GM18951 (cell line): ENCODE measurements around the gene FNDC3A.

ENCODE experiments used
- POLR2A ChIP-seq: IDR thresholded peaks from 4 replicates; pipeline ENCODE4 v1.6.1; 2011; ENCODE audit warnings: mild to moderate bottlenecking; ENCODE audit not compliant: insufficient read length, insufficient read depth; ENCODE audit errors: extremely low read depth
- in situ Hi-C: fragments of 300-500 bp; cut with MboI; formaldehyde crosslinking; loops from one replicate; pipeline ENCODE4 v1.12.0; 2022; ENCODE audit warnings: low sequenced_read_pairs, mixed read lengths, inconsistent platforms; ENCODE audit not compliant: unreplicated experiment

Gene FNDC3A

GRCh38 chr13:48975856-48976575 is at the start of gene FNDC3A:
Gene FNDC3A, plus strand, starts transcription at chr13:48975912. Its CDS starts 30,279 bp downstream, at chr13:49006191.
- in situ Hi-C loops = no loop called here
- TF ChIP-seq POLR2A = peak; percentile 73

- no peak for TF ChIP-seq POLR2A
- in situ Hi-C loops = no loop called here
Measured at GRCh38 chr13:48928757-48929430, 46.8 kb upstream of the FNDC3A start.

- TF ChIP-seq POLR2A = no peak
- in situ Hi-C loops = no loop called here
Measured at GRCh38 chr13:48930918-48931317, 44.8 kb upstream of the FNDC3A start.

- in situ Hi-C loops = no loop called here
- no peak for TF ChIP-seq POLR2A
Measured at GRCh38 chr13:48938308-48938943, 37.3 kb upstream of the FNDC3A start.

GRCh38 chr13:48939728-48940127 is 36.0 kb upstream of the FNDC3A start:
- no peak for TF ChIP-seq POLR2A
- in situ Hi-C loops = no loop called here

- in situ Hi-C loops = no loop called here
- TF ChIP-seq POLR2A = no peak
Measured at GRCh38 chr13:48942131-48942530, 33.6 kb upstream of the FNDC3A start.

- TF ChIP-seq POLR2A = no peak
- in situ Hi-C loops = no loop called here
Measured at GRCh38 chr13:48944221-48944620, 31.5 kb upstream of the FNDC3A start.

- in situ Hi-C loops = no loop called here
- TF ChIP-seq POLR2A = no peak
Measured at GRCh38 chr13:48945626-48946025, 30.1 kb upstream of the FNDC3A start.

GRCh38 chr13:48946163-48946562 is 29.5 kb upstream of the FNDC3A start:
- in situ Hi-C loops = no loop called here
- TF ChIP-seq POLR2A = no peak

GRCh38 chr13:48949566-48950500 is 25.9 kb upstream of the FNDC3A start:
- no peak for TF ChIP-seq POLR2A
- in situ Hi-C loops = no loop called here

- no peak for TF ChIP-seq POLR2A
- in situ Hi-C loops = no loop called here
Measured at GRCh38 chr13:48950501-48950875, 25.2 kb upstream of the FNDC3A start.

- in situ Hi-C loops = no loop called here
- no peak for TF ChIP-seq POLR2A
Measured at GRCh38 chr13:48954081-48954480, 21.6 kb upstream of the FNDC3A start.

GRCh38 chr13:48955536-48955935 is 20.2 kb upstream of the FNDC3A start:
- in situ Hi-C loops = no loop called here
- no peak for TF ChIP-seq POLR2A
